Measurements from ENCODE around the gene PARD3B.

PARD3B gene

GRCh38 chr2:205032093-205032551 lies 486.8 kb downstream of the PARD3B start:
- no peak for DNase-seq (ENCODE audit: low read depth in 1 of 2, low spot score in 1 of 2)
- H3K4me3 ChIP-seq (replicated peaks; ENCODE audit: insufficient read depth, low read length): no peak overlapping the region
- TF ChIP-seq GABPA (IDR thresholded peaks at IDR 0.05; ENCODE audit: low read depth) (no peak), CTCF (IDR thresholded peaks at IDR 0.05; ENCODE audit: insufficient read depth, low read length) (no peak)
- H3K27me3 ChIP-seq (ENCODE audit: insufficient read depth, poor library complexity, severe bottlenecking): no peaks in the 10 kb centered on the region
- no peak overlapping the region for H3K27ac ChIP-seq (replicated peaks)

DNA sequence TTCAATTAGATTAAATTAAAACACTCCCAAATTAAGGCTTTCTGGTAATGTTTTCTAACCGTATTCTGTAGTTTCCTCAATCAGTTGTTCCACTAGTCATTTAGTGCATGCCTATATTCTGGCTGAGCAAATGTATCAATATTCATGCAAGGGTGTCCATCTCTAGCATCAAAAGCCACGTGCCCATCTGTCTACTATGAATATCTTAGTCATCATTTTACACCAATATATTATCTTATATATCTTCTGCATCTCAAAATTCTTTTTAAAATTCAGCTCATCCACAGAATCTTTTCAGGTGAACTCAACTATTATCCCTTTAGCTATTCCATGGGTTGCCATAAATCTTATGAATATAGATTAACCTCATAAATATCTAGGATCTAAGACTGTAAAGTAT lies 488.2 kb downstream of the PARD3B start:
- H3K4me3 ChIP-seq (replicated peaks; ENCODE audit: insufficient read depth, low read length): no peak overlapping the region
- no peak for DNase-seq (ENCODE audit: low read depth in 1 of 2, low spot score in 1 of 2)
- no peak overlapping the region for H3K27ac ChIP-seq (replicated peaks)
- no peaks in the 10 kb centered on the region for H3K27me3 ChIP-seq (ENCODE audit: insufficient read depth, poor library complexity, severe bottlenecking)
- TF ChIP-seq, protein P1, sequence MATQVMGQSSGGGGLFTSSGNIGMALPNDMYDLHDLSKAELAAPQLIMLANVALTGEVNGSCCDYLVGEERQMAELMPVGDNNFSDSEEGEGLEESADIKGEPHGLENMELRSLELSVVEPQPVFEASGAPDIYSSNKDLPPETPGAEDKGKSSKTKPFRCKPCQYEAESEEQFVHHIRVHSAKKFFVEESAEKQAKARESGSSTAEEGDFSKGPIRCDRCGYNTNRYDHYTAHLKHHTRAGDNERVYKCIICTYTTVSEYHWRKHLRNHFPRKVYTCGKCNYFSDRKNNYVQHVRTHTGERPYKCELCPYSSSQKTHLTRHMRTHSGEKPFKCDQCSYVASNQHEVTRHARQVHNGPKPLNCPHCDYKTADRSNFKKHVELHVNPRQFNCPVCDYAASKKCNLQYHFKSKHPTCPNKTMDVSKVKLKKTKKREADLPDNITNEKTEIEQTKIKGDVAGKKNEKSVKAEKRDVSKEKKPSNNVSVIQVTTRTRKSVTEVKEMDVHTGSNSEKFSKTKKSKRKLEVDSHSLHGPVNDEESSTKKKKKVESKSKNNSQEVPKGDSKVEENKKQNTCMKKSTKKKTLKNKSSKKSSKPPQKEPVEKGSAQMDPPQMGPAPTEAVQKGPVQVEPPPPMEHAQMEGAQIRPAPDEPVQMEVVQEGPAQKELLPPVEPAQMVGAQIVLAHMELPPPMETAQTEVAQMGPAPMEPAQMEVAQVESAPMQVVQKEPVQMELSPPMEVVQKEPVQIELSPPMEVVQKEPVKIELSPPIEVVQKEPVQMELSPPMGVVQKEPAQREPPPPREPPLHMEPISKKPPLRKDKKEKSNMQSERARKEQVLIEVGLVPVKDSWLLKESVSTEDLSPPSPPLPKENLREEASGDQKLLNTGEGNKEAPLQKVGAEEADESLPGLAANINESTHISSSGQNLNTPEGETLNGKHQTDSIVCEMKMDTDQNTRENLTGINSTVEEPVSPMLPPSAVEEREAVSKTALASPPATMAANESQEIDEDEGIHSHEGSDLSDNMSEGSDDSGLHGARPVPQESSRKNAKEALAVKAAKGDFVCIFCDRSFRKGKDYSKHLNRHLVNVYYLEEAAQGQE (IDR thresholded peaks at IDR 0.05; ENCODE audit: insufficient replicate concordance, low read depth): no peak
- TF ChIP-seq POLR2AphosphoS5 (IDR thresholded peaks at IDR 0.05; ENCODE audit: low read depth) (no peak), CTCF (IDR thresholded peaks at IDR 0.05; ENCODE audit: insufficient read depth, low read length) (no peak), GABPA (IDR thresholded peaks at IDR 0.05; ENCODE audit: low read depth) (no peak)

GRCh38 chr2:205034034-205034433 lies 488.8 kb downstream of the PARD3B start:
- DNase-seq (ENCODE audit: low read depth in 1 of 2, low spot score in 1 of 2): no peak
- Histone ChIP-seq H3K27me3 (ENCODE audit: insufficient read depth, poor library complexity, severe bottlenecking) (no peaks in the 10 kb centered on the region), H3K4me3 (replicated peaks; ENCODE audit: insufficient read depth, low read length) (no peak overlapping the region), H3K27ac (replicated peaks) (no peak overlapping the region)
- TF ChIP-seq SPI1 (IDR thresholded peaks at IDR 0.05; ENCODE audit: borderline replicate concordance, low read depth): no peak
- TF ChIP-seq POLR2AphosphoS5 (IDR thresholded peaks at IDR 0.05; ENCODE audit: low read depth): no peak
- no peak for TF ChIP-seq GABPA (IDR thresholded peaks at IDR 0.05; ENCODE audit: low read depth)
- TF ChIP-seq CTCF (IDR thresholded peaks at IDR 0.05; ENCODE audit: insufficient read depth, low read length): no peak
- TF ChIP-seq, protein P1 (IDR thresholded peaks at IDR 0.05; ENCODE audit: insufficient replicate concordance, low read depth): no peak

GRCh38 chr2:205040323-205040722 lies 495.0 kb downstream of the PARD3B start:
- TF ChIP-seq CTCF (IDR thresholded peaks at IDR 0.05; ENCODE audit: insufficient read depth, low read length) (no peak), SPI1 (IDR thresholded peaks at IDR 0.05; ENCODE audit: borderline replicate concordance, low read depth) (no peak), GABPA (IDR thresholded peaks at IDR 0.05; ENCODE audit: low read depth) (no peak), POLR2AphosphoS5 (IDR thresholded peaks at IDR 0.05; ENCODE audit: low read depth) (no peak)
- TF ChIP-seq, protein P1 (IDR thresholded peaks at IDR 0.05; ENCODE audit: insufficient replicate concordance, low read depth): no peak
- DNase-seq (ENCODE audit: low read depth in 1 of 2, low spot score in 1 of 2): no peak
- Histone ChIP-seq H3K4me3 (replicated peaks; ENCODE audit: insufficient read depth, low read length) (no peak overlapping the region), H3K27ac (replicated peaks) (no peak overlapping the region), H3K27me3 (ENCODE audit: insufficient read depth, poor library complexity, severe bottlenecking) (no peaks in the 10 kb centered on the region)
